ENCODE data around the gene AHSG. TPM values are rescaled to one million over a fixed set of nuclear protein-coding genes. Genes with fewer than 3 reads are reported as not detected.

The AHSG gene
- total RNA-seq, 2 donors from 2014 or later, result not detected

DNA sequence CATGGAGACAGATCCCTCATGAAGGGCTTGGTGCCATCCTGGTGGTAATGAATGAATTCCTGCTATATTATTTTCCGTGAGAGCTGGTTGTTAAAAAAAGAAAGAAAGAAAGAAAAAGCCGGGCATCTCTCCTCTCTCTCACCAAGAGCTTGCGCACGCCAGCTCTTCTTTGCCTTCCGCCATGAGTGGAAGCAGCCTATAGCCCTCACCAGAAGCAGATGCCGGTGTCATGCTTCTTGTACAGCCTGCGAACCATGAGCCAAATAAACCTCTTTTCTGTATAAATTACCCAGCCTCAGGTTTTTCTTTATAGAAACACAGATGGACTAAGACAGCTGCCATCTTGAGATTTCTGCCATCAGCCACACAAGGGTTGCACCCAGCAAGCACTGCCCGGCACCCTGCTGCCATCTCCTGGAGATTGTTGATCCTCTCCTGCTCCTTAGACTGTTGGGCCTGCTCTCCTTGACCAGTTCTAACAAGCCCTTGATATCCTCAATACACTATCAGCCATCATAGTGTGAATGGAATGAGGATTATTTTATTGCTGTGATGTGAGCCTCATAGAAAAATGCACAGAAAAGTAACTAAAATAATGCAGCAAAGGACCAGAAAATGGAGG lies 3.5 kb upstream of the AHSG start:
- DNase-seq (ENCODE audit: low spot score), result no peak
- H3K4me3 ChIP-seq, result no peak overlapping the region
- no peak overlapping the region for H3K27ac ChIP-seq
- H3K9me3 ChIP-seq, result no peaks in the 10 kb centered on the region
- H3K36me3 ChIP-seq, result no peaks in the 10 kb centered on the region
- TF ChIP-seq, protein P1, sequence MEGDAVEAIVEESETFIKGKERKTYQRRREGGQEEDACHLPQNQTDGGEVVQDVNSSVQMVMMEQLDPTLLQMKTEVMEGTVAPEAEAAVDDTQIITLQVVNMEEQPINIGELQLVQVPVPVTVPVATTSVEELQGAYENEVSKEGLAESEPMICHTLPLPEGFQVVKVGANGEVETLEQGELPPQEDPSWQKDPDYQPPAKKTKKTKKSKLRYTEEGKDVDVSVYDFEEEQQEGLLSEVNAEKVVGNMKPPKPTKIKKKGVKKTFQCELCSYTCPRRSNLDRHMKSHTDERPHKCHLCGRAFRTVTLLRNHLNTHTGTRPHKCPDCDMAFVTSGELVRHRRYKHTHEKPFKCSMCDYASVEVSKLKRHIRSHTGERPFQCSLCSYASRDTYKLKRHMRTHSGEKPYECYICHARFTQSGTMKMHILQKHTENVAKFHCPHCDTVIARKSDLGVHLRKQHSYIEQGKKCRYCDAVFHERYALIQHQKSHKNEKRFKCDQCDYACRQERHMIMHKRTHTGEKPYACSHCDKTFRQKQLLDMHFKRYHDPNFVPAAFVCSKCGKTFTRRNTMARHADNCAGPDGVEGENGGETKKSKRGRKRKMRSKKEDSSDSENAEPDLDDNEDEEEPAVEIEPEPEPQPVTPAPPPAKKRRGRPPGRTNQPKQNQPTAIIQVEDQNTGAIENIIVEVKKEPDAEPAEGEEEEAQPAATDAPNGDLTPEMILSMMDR (IDR thresholded peaks at IDR 0.05), result no peak
- no peaks in the 10 kb centered on the region for H3K27me3 ChIP-seq
- H3K4me1 ChIP-seq, result no peaks in the 10 kb centered on the region

DNA sequence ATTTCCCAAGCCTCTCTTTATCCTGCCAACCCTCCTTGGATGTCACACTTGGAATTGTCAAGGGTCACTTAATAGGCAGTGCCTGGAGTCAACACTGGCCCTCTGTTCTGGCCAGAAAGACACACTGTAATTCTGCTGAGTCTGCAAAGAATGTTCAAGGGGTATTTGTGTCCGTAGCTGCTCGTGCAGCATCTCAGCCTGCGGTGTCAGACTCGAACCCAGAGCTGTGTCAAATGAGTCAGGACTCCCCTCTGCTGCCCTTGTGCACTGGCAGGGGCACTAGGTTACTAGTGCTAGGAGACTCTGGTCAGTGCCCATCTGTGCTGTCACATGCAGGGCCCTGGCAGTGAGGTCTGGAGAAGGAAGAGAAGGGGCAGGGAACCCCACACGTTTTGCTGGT lies 795 bp upstream of the AHSG start:
- no peak for DNase-seq (ENCODE audit: low spot score)
- TF ChIP-seq, protein P1 (IDR thresholded peaks at IDR 0.05), result no peak
- Histone ChIP-seq H3K9me3 (no peaks in the 10 kb centered on the region), H3K4me3 (no peak overlapping the region), H3K36me3 (no peaks in the 10 kb centered on the region), H3K27me3 (no peaks in the 10 kb centered on the region), H3K27ac (no peak overlapping the region), H3K4me1 (peaks cover 0 to 5% of the 10 kb centered on the region in 2 donors)

DNA sequence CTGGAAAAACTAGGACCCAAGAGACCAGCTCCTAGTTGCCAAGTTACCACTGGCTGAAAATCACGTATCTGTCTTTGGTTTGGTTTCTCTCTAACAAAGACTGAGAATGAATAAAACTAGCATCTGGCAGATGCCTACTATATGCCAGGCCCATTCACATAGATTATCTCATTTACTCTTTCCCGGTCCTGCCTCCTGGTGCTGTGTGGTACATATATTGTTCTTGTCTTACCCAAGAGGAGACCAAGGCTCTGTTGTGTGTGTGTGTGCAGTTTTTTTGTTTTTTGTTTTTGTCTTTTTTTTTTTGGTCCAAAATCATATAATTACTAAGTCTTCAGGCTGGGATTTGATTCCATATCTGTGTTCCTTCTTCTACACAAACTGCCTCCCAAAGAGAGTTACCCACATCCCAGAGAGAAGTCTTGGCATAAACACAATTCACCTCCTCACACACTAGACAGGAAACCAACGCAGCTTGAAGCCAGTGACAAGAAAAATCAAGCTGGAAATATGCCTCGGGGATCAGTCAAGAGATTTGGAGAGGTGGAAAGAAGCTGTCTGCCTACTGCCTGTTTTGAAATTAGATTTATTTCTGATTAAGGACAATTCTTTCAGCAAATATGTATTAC lies 891 bp downstream of the AHSG start:
- TF ChIP-seq, protein P1 (IDR thresholded peaks at IDR 0.05), result no peak
- no peak for DNase-seq (ENCODE audit: low spot score)
- no peak overlapping the region for H3K4me3 ChIP-seq
- H3K4me1 ChIP-seq, result peaks cover 0 to 9% of the 10 kb centered on the region in 2 donors
- no peaks in the 10 kb centered on the region for H3K36me3 ChIP-seq
- H3K27me3 ChIP-seq, result no peaks in the 10 kb centered on the region
- no peaks in the 10 kb centered on the region for H3K9me3 ChIP-seq
- H3K27ac ChIP-seq, result no peak overlapping the region

DNA sequence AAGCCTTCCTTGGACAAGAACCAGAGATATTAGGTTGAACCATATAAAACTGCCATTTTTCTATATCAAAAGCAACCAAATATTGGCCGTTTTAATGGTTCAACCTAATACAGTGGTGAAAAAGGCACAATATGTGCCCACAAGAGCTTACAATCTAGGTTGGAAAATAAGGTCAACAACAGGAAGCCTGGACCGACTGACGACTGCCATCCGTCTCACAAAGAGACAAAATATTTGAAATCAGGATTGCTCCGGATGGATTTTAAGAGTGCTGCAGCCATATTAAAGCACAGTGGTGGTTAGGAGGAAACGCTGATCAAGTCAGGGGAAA lies 1.4 kb downstream of the AHSG start:
- TF ChIP-seq, protein P1 (IDR thresholded peaks at IDR 0.05), result no peak
- no peak for DNase-seq (ENCODE audit: low spot score)
- Histone ChIP-seq H3K9me3 (no peaks in the 10 kb centered on the region), H3K27me3 (no peaks in the 10 kb centered on the region), H3K4me1 (peaks cover 0 to 9% of the 10 kb centered on the region in 2 donors), H3K4me3 (no peak overlapping the region), H3K36me3 (no peaks in the 10 kb centered on the region), H3K27ac (no peak overlapping the region)

DNA sequence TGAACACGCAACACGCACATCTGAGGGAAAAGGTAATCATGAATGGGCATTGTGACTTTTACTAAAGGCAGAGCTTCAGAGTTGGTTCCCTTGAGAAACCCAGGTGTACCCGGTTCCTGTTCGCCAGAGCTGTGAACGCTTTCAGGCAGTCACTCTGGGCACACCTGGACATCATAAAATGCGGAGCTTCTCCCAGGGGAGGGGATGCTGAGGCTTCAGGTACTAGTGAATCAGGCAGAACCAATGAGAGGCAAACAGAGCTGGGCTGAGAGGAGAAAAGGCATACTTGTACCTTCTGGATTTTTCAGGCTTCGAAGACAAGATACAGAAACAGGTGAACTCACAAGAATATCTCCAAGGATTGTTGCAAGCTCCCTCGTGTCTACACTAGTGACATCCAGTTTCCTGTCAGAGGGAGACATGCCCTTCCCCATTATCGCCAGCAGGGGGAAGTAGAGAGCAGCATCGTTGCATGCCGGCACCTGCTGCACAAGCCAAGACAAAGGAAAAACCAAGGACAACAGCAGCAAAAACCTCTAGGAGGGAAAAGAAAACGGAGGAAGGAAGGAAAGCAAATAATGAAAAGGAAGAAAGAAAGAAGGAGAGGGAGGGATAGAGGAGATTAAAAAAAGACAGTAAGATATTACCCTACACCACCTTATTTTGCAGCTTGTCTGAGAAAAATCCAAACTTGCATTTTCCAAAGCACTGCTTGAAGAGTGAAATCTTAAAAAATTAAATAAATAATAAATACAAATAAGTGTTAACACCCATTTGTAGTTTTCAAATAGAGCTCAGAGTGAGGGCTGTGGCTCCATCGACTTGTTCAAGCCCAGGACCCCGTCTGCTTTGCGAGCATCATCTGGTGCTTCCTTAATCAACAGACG lies 2.0 kb downstream of the AHSG start:
- Histone ChIP-seq H3K4me1 (peaks cover 0 to 9% of the 10 kb centered on the region in 2 donors), H3K27ac (no peak overlapping the region), H3K36me3 (no peaks in the 10 kb centered on the region), H3K4me3 (no peak overlapping the region), H3K27me3 (no peaks in the 10 kb centered on the region), H3K9me3 (no peaks in the 10 kb centered on the region)
- TF ChIP-seq, protein P1 (IDR thresholded peaks at IDR 0.05), result peak; percentile 96
- DNase-seq (ENCODE audit: low spot score), result peak; percentile 83
